WTC11 (cell line): ENCODE measurements around the gene KCNT1.

Source experiments
- CBFB ChIP-seq: sonication (generic); formaldehyde crosslinking; IDR thresholded peaks from 2 replicates; pipeline ENCODE4 v1.8.1; 2022; ENCODE audit warnings: mild to moderate bottlenecking, low read depth, missing genetic modification reagents
- CREM ChIP-seq: sonication (generic); formaldehyde crosslinking; IDR thresholded peaks from 2 replicates; pipeline ENCODE4 v1.8.1; 2022; ENCODE audit warnings: mild to moderate bottlenecking, missing genetic modification reagents, moderate library complexity
- CTCF ChIP-seq: fragments of 200-600 bp; IDR thresholded peaks from 2 replicates; pipeline ENCODE4 v1.8.0; 2022; ENCODE audit warnings: antibody characterized with exemption
- E2F1 ChIP-seq: sonication (generic); formaldehyde crosslinking; IDR thresholded peaks from 2 replicates; pipeline ENCODE4 v1.8.0; 2022; ENCODE audit warnings: mild to moderate bottlenecking, missing genetic modification reagents
- KAT7 ChIP-seq: sonication (generic); formaldehyde crosslinking; IDR thresholded peaks from 2 replicates; pipeline ENCODE4 v1.8.1; 2023; ENCODE audit warnings: missing genetic modification reagents, mild to moderate bottlenecking, borderline replicate concordance
- NFE2L1 ChIP-seq: sonication (generic); formaldehyde crosslinking; IDR thresholded peaks from 2 replicates; pipeline ENCODE4 v1.8.1; 2023; ENCODE audit warnings: missing genetic modification reagents
- PRRX2 ChIP-seq: fragments of 250-450 bp; sonication (Bioruptor Pico); IDR thresholded peaks from 2 replicates; pipeline ENCODE4 v1.8.0; 2021; ENCODE audit warnings: mild to moderate bottlenecking
- TEAD4 ChIP-seq: sonication (generic); formaldehyde crosslinking; IDR thresholded peaks from 2 replicates; pipeline ENCODE4 v1.8.0; 2022; ENCODE audit warnings: mild to moderate bottlenecking, missing genetic modification reagents
- USF2 ChIP-seq: sonication (generic); formaldehyde crosslinking; IDR thresholded peaks from 2 replicates; pipeline ENCODE4 v1.8.1; 2023; ENCODE audit warnings: mild to moderate bottlenecking, missing genetic modification reagents, moderate library complexity
- TF ChIP-seq, protein P1 (sequence below): sonication (generic); formaldehyde crosslinking; IDR thresholded peaks from 2 replicates; pipeline ENCODE4 v1.8.0; 2023; ENCODE audit warnings: missing genetic modification reagents, mild to moderate bottlenecking, borderline replicate concordance

GRCh38 chr9:135662758-135663450 lies 39.1 kb upstream of the KCNT1 start, which contains the start of gene LCN9:
- TF ChIP-seq CBFB (CRISPR knock-in tag) (no peak), KAT7 (CRISPR knock-in tag) (no peak), CTCF (no peak), TEAD4 (CRISPR knock-in tag) (no peak), NFE2L1 (CRISPR knock-in tag) (no peak), PRRX2 (no peak), E2F1 (no peak), USF2 (no peak), CREM (CRISPR knock-in tag) (no peak)
- TF ChIP-seq, protein P1, sequence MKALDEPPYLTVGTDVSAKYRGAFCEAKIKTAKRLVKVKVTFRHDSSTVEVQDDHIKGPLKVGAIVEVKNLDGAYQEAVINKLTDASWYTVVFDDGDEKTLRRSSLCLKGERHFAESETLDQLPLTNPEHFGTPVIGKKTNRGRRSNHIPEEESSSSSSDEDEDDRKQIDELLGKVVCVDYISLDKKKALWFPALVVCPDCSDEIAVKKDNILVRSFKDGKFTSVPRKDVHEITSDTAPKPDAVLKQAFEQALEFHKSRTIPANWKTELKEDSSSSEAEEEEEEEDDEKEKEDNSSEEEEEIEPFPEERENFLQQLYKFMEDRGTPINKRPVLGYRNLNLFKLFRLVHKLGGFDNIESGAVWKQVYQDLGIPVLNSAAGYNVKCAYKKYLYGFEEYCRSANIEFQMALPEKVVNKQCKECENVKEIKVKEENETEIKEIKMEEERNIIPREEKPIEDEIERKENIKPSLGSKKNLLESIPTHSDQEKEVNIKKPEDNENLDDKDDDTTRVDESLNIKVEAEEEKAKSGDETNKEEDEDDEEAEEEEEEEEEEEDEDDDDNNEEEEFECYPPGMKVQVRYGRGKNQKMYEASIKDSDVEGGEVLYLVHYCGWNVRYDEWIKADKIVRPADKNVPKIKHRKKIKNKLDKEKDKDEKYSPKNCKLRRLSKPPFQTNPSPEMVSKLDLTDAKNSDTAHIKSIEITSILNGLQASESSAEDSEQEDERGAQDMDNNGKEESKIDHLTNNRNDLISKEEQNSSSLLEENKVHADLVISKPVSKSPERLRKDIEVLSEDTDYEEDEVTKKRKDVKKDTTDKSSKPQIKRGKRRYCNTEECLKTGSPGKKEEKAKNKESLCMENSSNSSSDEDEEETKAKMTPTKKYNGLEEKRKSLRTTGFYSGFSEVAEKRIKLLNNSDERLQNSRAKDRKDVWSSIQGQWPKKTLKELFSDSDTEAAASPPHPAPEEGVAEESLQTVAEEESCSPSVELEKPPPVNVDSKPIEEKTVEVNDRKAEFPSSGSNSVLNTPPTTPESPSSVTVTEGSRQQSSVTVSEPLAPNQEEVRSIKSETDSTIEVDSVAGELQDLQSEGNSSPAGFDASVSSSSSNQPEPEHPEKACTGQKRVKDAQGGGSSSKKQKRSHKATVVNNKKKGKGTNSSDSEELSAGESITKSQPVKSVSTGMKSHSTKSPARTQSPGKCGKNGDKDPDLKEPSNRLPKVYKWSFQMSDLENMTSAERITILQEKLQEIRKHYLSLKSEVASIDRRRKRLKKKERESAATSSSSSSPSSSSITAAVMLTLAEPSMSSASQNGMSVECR (CRISPR knock-in tag) = no peak
